ENCODE measurements around the gene ZFYVE28.

GRCh38 chr4:2335729-2336101 lies 82.7 kb downstream of the ZFYVE28 start:
- TF ChIP-seq, protein P1, sequence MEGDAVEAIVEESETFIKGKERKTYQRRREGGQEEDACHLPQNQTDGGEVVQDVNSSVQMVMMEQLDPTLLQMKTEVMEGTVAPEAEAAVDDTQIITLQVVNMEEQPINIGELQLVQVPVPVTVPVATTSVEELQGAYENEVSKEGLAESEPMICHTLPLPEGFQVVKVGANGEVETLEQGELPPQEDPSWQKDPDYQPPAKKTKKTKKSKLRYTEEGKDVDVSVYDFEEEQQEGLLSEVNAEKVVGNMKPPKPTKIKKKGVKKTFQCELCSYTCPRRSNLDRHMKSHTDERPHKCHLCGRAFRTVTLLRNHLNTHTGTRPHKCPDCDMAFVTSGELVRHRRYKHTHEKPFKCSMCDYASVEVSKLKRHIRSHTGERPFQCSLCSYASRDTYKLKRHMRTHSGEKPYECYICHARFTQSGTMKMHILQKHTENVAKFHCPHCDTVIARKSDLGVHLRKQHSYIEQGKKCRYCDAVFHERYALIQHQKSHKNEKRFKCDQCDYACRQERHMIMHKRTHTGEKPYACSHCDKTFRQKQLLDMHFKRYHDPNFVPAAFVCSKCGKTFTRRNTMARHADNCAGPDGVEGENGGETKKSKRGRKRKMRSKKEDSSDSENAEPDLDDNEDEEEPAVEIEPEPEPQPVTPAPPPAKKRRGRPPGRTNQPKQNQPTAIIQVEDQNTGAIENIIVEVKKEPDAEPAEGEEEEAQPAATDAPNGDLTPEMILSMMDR (IDR thresholded peaks at IDR 0.05; ENCODE audit: low read depth, low read length, poor library complexity, severe bottlenecking): no peak
- no peak for TF ChIP-seq EZH2phosphoT487 (IDR thresholded peaks at IDR 0.05; ENCODE audit: borderline replicate concordance, low read length)
